Measurements from ENCODE around the gene MAML3.

DNA sequence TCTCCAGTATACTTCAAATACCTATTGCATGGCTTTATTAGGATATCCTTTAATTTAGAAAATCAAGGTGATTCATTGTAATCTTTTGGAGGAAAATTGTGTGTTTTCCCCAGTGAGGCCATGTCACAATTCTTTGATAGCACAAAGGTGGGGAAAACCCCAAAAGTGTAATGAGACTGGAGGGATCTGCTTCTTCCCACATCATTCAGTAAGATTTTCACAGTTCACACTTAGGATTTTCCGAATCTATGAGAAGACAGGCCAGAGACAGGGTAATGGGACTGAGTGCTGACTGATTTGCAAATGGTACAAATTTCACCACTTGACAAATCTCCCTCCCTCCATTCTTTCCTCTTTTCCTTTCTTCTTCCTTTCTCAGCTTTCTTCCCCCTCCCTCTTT, 307.2 kb downstream of the MAML3 start:
- TF ChIP-seq, protein P1, sequence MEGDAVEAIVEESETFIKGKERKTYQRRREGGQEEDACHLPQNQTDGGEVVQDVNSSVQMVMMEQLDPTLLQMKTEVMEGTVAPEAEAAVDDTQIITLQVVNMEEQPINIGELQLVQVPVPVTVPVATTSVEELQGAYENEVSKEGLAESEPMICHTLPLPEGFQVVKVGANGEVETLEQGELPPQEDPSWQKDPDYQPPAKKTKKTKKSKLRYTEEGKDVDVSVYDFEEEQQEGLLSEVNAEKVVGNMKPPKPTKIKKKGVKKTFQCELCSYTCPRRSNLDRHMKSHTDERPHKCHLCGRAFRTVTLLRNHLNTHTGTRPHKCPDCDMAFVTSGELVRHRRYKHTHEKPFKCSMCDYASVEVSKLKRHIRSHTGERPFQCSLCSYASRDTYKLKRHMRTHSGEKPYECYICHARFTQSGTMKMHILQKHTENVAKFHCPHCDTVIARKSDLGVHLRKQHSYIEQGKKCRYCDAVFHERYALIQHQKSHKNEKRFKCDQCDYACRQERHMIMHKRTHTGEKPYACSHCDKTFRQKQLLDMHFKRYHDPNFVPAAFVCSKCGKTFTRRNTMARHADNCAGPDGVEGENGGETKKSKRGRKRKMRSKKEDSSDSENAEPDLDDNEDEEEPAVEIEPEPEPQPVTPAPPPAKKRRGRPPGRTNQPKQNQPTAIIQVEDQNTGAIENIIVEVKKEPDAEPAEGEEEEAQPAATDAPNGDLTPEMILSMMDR (optimal IDR thresholded peaks at IDR 0.05 in 1 of 3, IDR thresholded peaks at IDR 0.05 in 1 of 3, conservative IDR thresholded peaks at IDR 0.05 in 1 of 3; ENCODE audit: extremely low read depth in 1 of 3, insufficient read depth in 2 of 3, low read length in 3 of 3), result no peak
- TF ChIP-seq EZH2 (IDR thresholded peaks at IDR 0.05; ENCODE audit: low read length), result no peak
